Left forelimb (tissue), 1 donor: ENCODE data around the gene SLC35G6.

Experiments
- DNase-seq: peaks from one replicate; pipeline ENCODE4 v3.0.0-alpha.2; 2018; ENCODE audit warnings: low spot score

SLC35G6 gene

GRCh38 chr17:7508145-7508544, 26.9 kb downstream of the SLC35G6 start:
- DNase-seq, result no peak

GRCh38 chr17:7508846-7509245, 27.6 kb downstream of the SLC35G6 start:
- DNase-seq, result no peak

GRCh38 chr17:7509937-7510336, 28.7 kb downstream of the SLC35G6 start:
- no peak for DNase-seq

- no peak for DNase-seq
Observed at GRCh38 chr17:7511108-7511507, 29.9 kb downstream of the SLC35G6 start.

GRCh38 chr17:7512105-7512504, 30.9 kb downstream of the SLC35G6 start:
- DNase-seq, result no peak

GRCh38 chr17:7512824-7513540, 31.7 kb downstream of the SLC35G6 start:
- DNase-seq, result no peak

GRCh38 chr17:7513850-7514419, 32.7 kb downstream of the SLC35G6 start:
- no peak for DNase-seq

- DNase-seq, result no peak
Observed at GRCh38 chr17:7515911-7516610, 34.8 kb downstream of the SLC35G6 start.

GRCh38 chr17:7523033-7523432, 41.8 kb downstream of the SLC35G6 start:
- no peak for DNase-seq

GRCh38 chr17:7528842-7529241, 47.6 kb downstream of the SLC35G6 start:
- DNase-seq, result no peak

GRCh38 chr17:7530023-7530900, 49.0 kb downstream of the SLC35G6 start:
- DNase-seq, result no peak
